NB4 (cell line): ENCODE results near the gene DNAJA4.

ENCODE experiments used
- POLR2A ChIP-seq: IDR thresholded peaks from 2 replicates; pipeline ENCODE4 v1.6.1; 2011; ENCODE audit warnings: mild to moderate bottlenecking; ENCODE audit not compliant: insufficient read length; ENCODE audit errors: extremely low read depth
- TF ChIP-seq, protein P1 (sequence below): IDR thresholded peaks from one replicate; pipeline ENCODE4 v1.5.1; 2012; ENCODE audit warnings: low read depth, low read length

DNA sequence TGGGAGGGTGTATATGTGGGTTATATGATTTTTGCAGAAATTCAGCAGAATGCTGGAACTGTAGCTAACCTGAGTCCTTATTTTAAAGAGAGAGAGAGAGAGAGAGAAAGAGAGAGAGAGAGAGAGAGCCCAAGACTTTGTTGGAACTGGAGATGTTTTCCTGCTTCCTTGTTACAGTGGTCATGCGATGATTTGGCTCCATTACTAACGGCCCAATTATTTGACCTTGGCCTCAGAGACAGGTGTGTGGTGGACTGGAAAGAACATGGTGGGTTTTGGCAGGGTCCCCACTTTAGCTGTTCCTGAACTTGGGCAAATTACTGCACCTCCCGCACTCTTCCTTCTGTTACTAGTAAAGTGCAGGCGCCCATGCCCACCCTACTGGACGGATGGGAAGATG is 15.2 kb upstream of the DNAJA4 start:
- TF ChIP-seq, protein P1, sequence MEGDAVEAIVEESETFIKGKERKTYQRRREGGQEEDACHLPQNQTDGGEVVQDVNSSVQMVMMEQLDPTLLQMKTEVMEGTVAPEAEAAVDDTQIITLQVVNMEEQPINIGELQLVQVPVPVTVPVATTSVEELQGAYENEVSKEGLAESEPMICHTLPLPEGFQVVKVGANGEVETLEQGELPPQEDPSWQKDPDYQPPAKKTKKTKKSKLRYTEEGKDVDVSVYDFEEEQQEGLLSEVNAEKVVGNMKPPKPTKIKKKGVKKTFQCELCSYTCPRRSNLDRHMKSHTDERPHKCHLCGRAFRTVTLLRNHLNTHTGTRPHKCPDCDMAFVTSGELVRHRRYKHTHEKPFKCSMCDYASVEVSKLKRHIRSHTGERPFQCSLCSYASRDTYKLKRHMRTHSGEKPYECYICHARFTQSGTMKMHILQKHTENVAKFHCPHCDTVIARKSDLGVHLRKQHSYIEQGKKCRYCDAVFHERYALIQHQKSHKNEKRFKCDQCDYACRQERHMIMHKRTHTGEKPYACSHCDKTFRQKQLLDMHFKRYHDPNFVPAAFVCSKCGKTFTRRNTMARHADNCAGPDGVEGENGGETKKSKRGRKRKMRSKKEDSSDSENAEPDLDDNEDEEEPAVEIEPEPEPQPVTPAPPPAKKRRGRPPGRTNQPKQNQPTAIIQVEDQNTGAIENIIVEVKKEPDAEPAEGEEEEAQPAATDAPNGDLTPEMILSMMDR: no peak
- no peak for TF ChIP-seq POLR2A
